HFFc6 (cell line): ENCODE results near the gene PDLIM1. TPM values are rescaled to one million over a fixed set of nuclear protein-coding genes. Genes with fewer than 3 reads are reported as not detected.
"Not testable (repeated sequence)": the region's sequence is repeated elsewhere in the genome, so short reads cannot be mapped to it uniquely, and the experiment has no call there.

Experiments
- DNase-seq: peaks from one replicate; pipeline ENCODE4 v3.0.0-alpha.2; 2018
- H3K27ac Mint-ChIP-seq: 2 replicates; pipeline ENCODE4 v1.8.0; 2020; ENCODE audit warnings: mild to moderate bottlenecking, mixed read lengths
- H3K27me3 Mint-ChIP-seq: 2 replicates; pipeline ENCODE4 v1.8.0; 2021; ENCODE audit warnings: mild to moderate bottlenecking, moderate library complexity, mixed read lengths; ENCODE audit not compliant: insufficient read depth
- H3K36me3 Mint-ChIP-seq: 2 replicates; pipeline ENCODE4 v1.8.0; 2021; ENCODE audit warnings: low read depth, mixed read lengths
- H3K4me1 Mint-ChIP-seq: 2 replicates; pipeline ENCODE4 v1.8.0; 2020; ENCODE audit warnings: low read depth, mixed read lengths
- H3K4me3 Mint-ChIP-seq: 2 replicates; pipeline ENCODE4 v1.8.0; 2020; ENCODE audit warnings: mild to moderate bottlenecking, moderate library complexity, mixed read lengths
- H3K9me3 Mint-ChIP-seq: 2 replicates; pipeline ENCODE4 v1.8.0; 2020; ENCODE audit warnings: mild to moderate bottlenecking, mixed read lengths
- CTCF ChIP-seq: fragments of 200-600 bp; sonication (generic); IDR thresholded peaks from 2 replicates; pipeline ENCODE4 v1.5.0; 2021; ENCODE audit warnings: antibody characterized with exemption, mild to moderate bottlenecking
- total RNA-seq, 6 experiments: library from RNA; stranded (reverse); fragmentation: NEBNext Ultra II Directional; extraction: Animal tissue kit (Norgen Biotek cat#: 25700); gene quantifications; 2 replicates in 1 of 6; 3 replicates in 5 of 6; pipeline ENCODE4 v1.2.3, GENCODE V29; 2021

The PDLIM1 gene
- total RNA-seq, 6 experiments from 2014 or later, result 131 to 163 (median 154) TPM

- Mint-ChIP-seq H3K4me1 (peaks cover 52% of the 10 kb centered on the region), H3K27me3 (peaks cover 2% of the 10 kb centered on the region; the same call in 1 of the 2 replicates), H3K36me3 (peaks cover 61% of the 10 kb centered on the region), H3K9me3 (peaks cover 14% of the 10 kb centered on the region), H3K27ac (peak overlapping the region; percentile 66), H3K4me3 (peak overlapping the region; percentile 37)
- DNase-seq, result peak; percentile 55
- TF ChIP-seq CTCF, result 0 out of 2 replicates have a peak, but pooled peaks have one; percentile 24
These were observed 54.5 kb downstream of the PDLIM1 start for GRCh38 chr10:95236068-95236903.

- TF ChIP-seq CTCF, result no peak
- no peak for DNase-seq
- peaks cover 63% of the 10 kb centered on the region for H3K36me3 Mint-ChIP-seq
- H3K9me3 Mint-ChIP-seq, result peaks cover 20% of the 10 kb centered on the region
- peaks cover 2% of the 10 kb centered on the region; the same call in 1 of the 2 replicates for H3K27me3 Mint-ChIP-seq
- peaks cover 58% of the 10 kb centered on the region for H3K4me1 Mint-ChIP-seq
- H3K27ac Mint-ChIP-seq, result peak overlapping the region; percentile 66
- peak overlapping the region; percentile 37; the same call in 1 of the 2 replicates for H3K4me3 Mint-ChIP-seq
These were observed 55.1 kb downstream of the PDLIM1 start for GRCh38 chr10:95235676-95236067.

GRCh38 chr10:95234951-95235350, 55.9 kb downstream of the PDLIM1 start:
- TF ChIP-seq CTCF, result no peak
- no peak for DNase-seq
- Mint-ChIP-seq H3K27me3 (peaks cover 2% of the 10 kb centered on the region; the same call in 1 of the 2 replicates), H3K36me3 (peaks cover 63% of the 10 kb centered on the region), H3K4me3 (peak overlapping the region; percentile 30; the same call in 1 of the 2 replicates), H3K4me1 (peaks cover 65% of the 10 kb centered on the region), H3K9me3 (peaks cover 28% of the 10 kb centered on the region), H3K27ac (peak overlapping the region; percentile 66)

GRCh38 chr10:95233377-95234034, 57.3 kb downstream of the PDLIM1 start:
- peaks cover 30% of the 10 kb centered on the region for H3K9me3 Mint-ChIP-seq
- peaks cover 49% of the 10 kb centered on the region for H3K36me3 Mint-ChIP-seq
- no peak for DNase-seq
- TF ChIP-seq CTCF, result no peak
- peaks cover 79% of the 10 kb centered on the region for H3K4me1 Mint-ChIP-seq
- H3K27me3 Mint-ChIP-seq, result peaks cover 7% of the 10 kb centered on the region; the same call in 1 of the 2 replicates
- H3K27ac Mint-ChIP-seq, result peak overlapping the region; percentile 27
- no peak overlapping the region for H3K4me3 Mint-ChIP-seq

- H3K4me3 Mint-ChIP-seq, result not testable (repeated sequence)
These were observed 59.9 kb downstream of the PDLIM1 start for GRCh38 chr10:95230677-95231586.

More at GRCh38 chr10:95230677-95231586, 59.9 kb downstream of the PDLIM1 start:
- peaks cover 60% of the 10 kb centered on the region for H3K4me1 Mint-ChIP-seq
- H3K27me3 Mint-ChIP-seq, DNase-seq: not testable (repeated sequence)
- H3K36me3 Mint-ChIP-seq, result peaks cover 41% of the 10 kb centered on the region
- H3K9me3 Mint-ChIP-seq, result peaks cover 30% of the 10 kb centered on the region
- H3K27ac Mint-ChIP-seq, result peak overlapping the region; percentile 96
